Retinal pigment epithelial cell (primary cell): ENCODE results near the gene GRPEL1.

ENCODE experiments used
- DNase-seq: peaks from one replicate; pipeline ENCODE4 v3.0.0-alpha.2; 2010; ENCODE audit warnings: low read depth
- H3K4me3 ChIP-seq: 2 replicates; pipeline ENCODE4 v1.5.1; 2011; ENCODE audit warnings: mild to moderate bottlenecking, low read length, control low read depth, moderate library complexity
- CTCF ChIP-seq: conservative IDR thresholded peaks from 2 replicates; pipeline ENCODE4 v1.5.1; 2011; ENCODE audit warnings: low read depth, low read length, control low read depth, inconsistent platforms

GRPEL1 gene

GRCh38 chr4:7040765-7041164, 27.1 kb downstream of the GRPEL1 start:
- no peak for TF ChIP-seq CTCF
- no peak overlapping the region for H3K4me3 ChIP-seq
- DNase-seq: no peak

- no peak for DNase-seq
- peak; percentile 27 for TF ChIP-seq CTCF
- H3K4me3 ChIP-seq: no peak overlapping the region
These were observed 30.4 kb downstream of the GRPEL1 start for GRCh38 chr4:7037425-7037824.

GRCh38 chr4:7034262-7035081, 33.4 kb downstream of the GRPEL1 start:
- no peak for DNase-seq
- TF ChIP-seq CTCF: no peak
- H3K4me3 ChIP-seq: no peak overlapping the region

- no peak for TF ChIP-seq CTCF
- H3K4me3 ChIP-seq: no peak overlapping the region
- DNase-seq: no peak
These were observed 35.3 kb downstream of the GRPEL1 start for GRCh38 chr4:7032596-7032995.

- no peak overlapping the region for H3K4me3 ChIP-seq
- no peak for DNase-seq
- no peak for TF ChIP-seq CTCF
These were observed 36.1 kb downstream of the GRPEL1 start for GRCh38 chr4:7031558-7032449.

- DNase-seq: no peak
- TF ChIP-seq CTCF: no peak
- H3K4me3 ChIP-seq: no peak overlapping the region
These were observed 37.0 kb downstream of the GRPEL1 start for GRCh38 chr4:7030856-7031255.
